ENCODE results near the gene GRK3.

The GRK3 gene

GRCh38 chr22:25741692-25742626 is 177.5 kb downstream of the GRK3 start, which contains the start of gene MYO18B:
TSS of gene MYO18B (plus strand) at chr22:25742188. CDS start at chr22:25761093, 18,905 bp downstream.
- DNase-seq: no peak

GRCh38 chr22:25742918-25743708 is 178.6 kb downstream of the GRK3 start:
- DNase-seq: no peak

GRCh38 chr22:25744694-25745093 is 180.2 kb downstream of the GRK3 start:
- DNase-seq: no peak

GRCh38 chr22:25745341-25746011 is 181.0 kb downstream of the GRK3 start:
- DNase-seq: no peak

GRCh38 chr22:25746012-25746373 is 181.5 kb downstream of the GRK3 start:
- no peak for DNase-seq

- DNase-seq: no peak
Observed at GRCh38 chr22:25747245-25747944, 182.9 kb downstream of the GRK3 start.

- no peak for DNase-seq
Observed at GRCh38 chr22:25748140-25748539, 183.7 kb downstream of the GRK3 start.

- no peak for DNase-seq
Observed at GRCh38 chr22:25748704-25749103, 184.2 kb downstream of the GRK3 start.

- peak; percentile 61 for DNase-seq
Observed at GRCh38 chr22:25749420-25750169, 185.1 kb downstream of the GRK3 start.

GRCh38 chr22:25750569-25751173 is 186.2 kb downstream of the GRK3 start:
- no peak for DNase-seq

GRCh38 chr22:25751174-25751581 is 186.7 kb downstream of the GRK3 start:
- no peak for DNase-seq

GRCh38 chr22:25752615-25753214 is 188.2 kb downstream of the GRK3 start:
- no peak for DNase-seq

GRCh38 chr22:25753252-25753651 is 188.8 kb downstream of the GRK3 start:
- no peak for DNase-seq

- no peak for DNase-seq
Observed at GRCh38 chr22:25754527-25755202, 190.2 kb downstream of the GRK3 start.

- DNase-seq: no peak
Observed at GRCh38 chr22:25757686-25758085, 193.2 kb downstream of the GRK3 start.

GRCh38 chr22:25758316-25758715 is 193.8 kb downstream of the GRK3 start:
- no peak for DNase-seq

- DNase-seq: no peak
Observed at GRCh38 chr22:25759825-25760231, 195.4 kb downstream of the GRK3 start.

GRCh38 chr22:25760294-25760693 is 195.8 kb downstream of the GRK3 start:
- DNase-seq: no peak

GRCh38 chr22:25760848-25761595 is 196.5 kb downstream of the GRK3 start:
- no peak for DNase-seq

GRCh38 chr22:25762147-25762546 is 197.7 kb downstream of the GRK3 start:
- DNase-seq: no peak
